Activated T-cell treated with anti-CD3 and anti-CD28 coated beads, Interleukin-2, amount 50 U/mL, for 1 hour (primary cell): Measurements from ENCODE around the gene BMS1.
"Not testable (repeated sequence)": the region's sequence is repeated elsewhere in the genome, so short reads cannot be mapped to it uniquely, and the experiment has no call there.

Experiments used
- DNase-seq: peaks from one replicate; pipeline ENCODE4 v3.0.0-alpha.2; 2020

BMS1 gene

GRCh38 chr10:42782446-42783180 is at the start of gene BMS1:
BMS1 (plus strand) TSS chr10:42782795; CDS start chr10:42784395, 1,600 bp downstream.
- DNase-seq, result peak; percentile 90

GRCh38 chr10:42734536-42734935 is 48.1 kb upstream of the BMS1 start:
- DNase-seq, result no peak

- DNase-seq, result no peak
Observed at GRCh38 chr10:42738679-42739078, 43.9 kb upstream of the BMS1 start.

- not testable (repeated sequence) for DNase-seq
Observed at GRCh38 chr10:42741536-42741935, 41.1 kb upstream of the BMS1 start.

DNA sequence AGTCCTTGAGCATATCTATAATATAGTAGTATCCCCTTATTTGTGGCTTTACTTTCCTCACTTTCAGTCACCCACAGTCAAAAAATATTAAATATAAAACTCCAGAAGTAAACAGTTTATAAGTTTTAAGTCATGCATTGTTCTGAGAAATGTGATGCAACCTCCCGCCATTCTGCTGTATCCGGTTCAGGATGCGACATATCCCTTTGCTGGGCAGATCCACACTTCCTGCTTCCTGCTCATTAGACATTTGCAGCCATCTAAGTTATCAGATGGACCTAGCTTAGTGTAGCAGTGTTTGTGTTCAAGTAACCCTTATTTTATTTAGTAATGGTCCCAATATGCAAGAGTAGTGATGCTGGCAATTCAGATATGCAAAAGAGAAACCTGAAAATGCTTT is 38.9 kb upstream of the BMS1 start:
- no peak for DNase-seq

GRCh38 chr10:42744134-42744701 is 38.4 kb upstream of the BMS1 start:
- no peak for DNase-seq

GRCh38 chr10:42753126-42753506 is 29.5 kb upstream of the BMS1 start:
- DNase-seq, result peak; percentile 78

- no peak for DNase-seq
Observed at GRCh38 chr10:42753507-42754154, 29.0 kb upstream of the BMS1 start.

DNA sequence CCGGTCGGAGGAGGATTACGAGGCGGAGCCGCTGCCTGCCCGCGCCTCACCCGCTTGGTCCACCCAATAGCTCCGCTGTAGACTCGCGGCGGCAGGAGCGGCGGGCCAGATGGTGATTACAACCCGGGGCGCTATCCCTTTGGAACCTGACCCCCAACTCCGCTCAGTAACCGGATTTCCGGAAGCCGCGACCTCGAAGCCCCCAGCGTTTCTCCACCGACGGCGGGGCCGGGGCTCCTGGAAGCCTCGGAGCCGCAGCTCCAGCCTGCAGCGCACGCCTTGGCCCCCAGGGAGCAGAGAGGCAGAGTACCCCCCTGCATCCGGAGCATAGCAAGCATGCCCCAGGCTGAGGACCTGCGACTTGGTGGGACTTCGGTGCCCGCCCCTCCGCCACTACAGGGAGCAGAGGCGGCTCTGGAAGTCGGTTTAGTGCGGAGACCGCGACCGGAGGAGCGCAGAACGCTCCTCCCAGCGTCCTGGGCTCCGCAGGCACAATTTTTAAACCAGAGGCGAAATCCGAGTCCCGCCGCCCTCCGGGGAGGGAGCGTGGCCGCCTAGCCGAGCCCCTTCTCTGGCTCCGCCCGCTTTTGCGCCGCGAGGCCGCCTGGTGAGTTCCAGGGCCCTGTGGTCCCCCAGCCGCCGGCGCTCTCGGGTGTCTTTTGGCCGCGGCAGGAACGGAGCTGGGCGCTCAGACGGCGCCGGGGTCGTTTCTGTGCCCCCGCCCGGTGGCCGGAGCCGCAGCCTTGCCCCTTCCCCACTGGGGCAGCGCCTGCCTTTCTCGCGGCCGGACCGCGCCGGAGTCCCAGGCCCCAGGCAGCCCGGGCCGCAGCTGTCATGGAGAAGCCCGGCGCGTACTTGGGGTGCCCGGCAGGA is 28.2 kb upstream of the BMS1 start:
- DNase-seq, result peak; percentile 42

DNA sequence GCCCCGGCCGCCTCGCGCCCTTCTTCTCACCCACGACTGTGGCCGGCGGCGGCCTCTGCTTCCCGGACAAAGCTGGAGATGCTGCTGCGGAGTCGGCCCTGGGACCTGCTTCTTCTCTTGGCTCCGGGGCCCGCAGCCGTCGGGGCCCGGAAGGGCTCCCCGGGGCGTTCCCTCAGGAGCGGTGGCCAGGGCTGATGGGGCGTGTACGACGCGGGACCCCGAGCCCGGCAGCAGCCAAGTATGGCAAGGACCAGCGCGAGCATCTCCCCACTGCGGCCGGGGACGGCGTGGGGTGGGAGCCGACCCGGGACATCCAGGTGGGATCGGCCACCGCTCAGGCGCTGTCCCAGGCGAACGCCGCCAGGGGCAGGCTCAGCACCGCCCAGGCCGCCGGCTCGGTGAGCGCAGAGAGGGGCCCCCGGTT is 27.6 kb upstream of the BMS1 start:
- no peak for DNase-seq

DNA sequence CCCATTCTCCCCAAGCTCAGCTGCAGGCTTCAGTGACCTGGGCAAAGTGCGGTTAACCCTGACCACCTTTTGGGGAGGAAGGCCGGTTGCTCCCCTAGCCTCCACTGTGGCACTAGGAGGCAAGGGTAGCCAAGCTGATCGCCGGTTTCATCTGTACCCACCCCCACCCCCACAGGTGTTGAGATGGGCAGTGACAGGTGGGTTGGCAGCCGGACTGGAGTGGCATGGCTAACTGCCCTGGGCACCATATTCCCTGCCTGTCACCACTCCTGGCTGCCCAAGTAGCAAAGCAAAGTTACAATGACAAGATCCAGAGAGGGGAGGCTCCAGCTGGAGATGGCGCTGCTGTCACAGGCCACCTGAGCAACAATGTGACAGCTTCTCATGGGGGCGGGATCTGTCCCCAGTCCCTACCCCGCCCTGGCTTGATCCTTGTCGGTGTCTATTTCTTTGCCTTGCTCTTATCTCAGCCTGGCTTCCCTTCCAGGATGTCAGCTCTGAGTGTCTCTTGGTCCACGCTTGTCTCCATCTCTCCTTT is 27.0 kb upstream of the BMS1 start:
- no peak for DNase-seq

DNA sequence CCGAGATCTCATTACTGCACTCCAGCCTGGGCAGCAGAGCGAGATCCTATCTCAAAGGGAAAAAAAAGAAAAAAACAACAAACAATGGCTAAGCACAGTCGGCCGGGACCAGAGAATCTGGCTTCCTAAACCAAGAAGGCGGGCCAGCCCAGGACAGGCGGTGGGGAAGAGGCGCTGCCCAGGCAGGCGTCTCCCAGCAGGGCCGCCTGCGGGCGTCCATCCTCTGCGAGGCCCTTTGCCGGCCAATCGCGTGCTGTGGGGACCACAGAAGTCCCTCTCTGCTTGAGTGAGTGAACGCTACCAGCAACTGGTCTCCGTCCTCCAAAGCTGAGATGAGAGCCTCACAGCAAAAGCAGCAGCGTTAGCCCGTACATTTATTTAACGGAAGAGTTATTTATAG is 14.7 kb upstream of the BMS1 start:
- no peak for DNase-seq

GRCh38 chr10:42768581-42769152 is 13.9 kb upstream of the BMS1 start:
- no peak for DNase-seq

- DNase-seq, result no peak
Observed at GRCh38 chr10:42769173-42769572, 13.4 kb upstream of the BMS1 start.

DNA sequence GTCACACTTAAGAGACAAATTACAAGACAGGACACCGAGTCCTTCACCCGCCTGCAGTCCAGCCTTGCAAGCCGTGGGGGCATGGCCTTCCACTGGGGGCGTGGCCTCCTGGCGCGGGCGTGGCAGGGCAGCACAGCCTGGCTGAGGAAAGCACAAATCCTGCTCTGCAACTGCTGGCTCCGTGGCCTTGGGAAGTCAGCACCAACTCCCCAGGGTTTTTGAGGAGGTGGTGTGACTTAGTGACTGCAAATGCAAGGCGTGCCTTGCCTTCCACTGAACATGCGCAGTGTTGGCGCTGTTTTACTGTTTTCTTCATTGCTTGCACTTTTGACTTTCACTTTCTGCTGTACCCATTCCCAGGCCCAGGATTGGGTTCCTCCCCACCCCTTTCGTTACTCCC is 12.9 kb upstream of the BMS1 start:
- no peak for DNase-seq

DNA sequence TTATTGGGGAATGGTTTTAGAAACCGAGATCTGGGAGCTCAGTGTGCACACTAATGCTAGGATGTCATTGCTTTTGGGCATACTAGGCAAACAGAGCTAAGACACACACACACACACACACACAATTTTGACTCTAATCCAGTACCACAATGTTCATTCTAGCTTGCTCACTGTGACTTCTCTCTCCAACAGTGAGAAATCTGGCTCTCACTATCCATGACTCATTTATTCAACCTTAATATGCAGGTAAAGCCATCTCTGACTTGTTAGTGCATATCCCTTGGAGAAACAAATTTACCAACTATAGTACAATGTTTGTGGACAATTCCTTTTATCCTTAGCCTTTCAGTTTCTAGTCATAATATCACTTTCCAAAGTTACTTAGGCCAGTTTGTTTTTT is 5.9 kb upstream of the BMS1 start:
- no peak for DNase-seq

- DNase-seq, result no peak
Observed at GRCh38 chr10:42780456-42780855, 2.1 kb upstream of the BMS1 start.

- DNase-seq, result no peak
Observed at GRCh38 chr10:42781893-42782445, 626 bp upstream of the BMS1 start.

DNA sequence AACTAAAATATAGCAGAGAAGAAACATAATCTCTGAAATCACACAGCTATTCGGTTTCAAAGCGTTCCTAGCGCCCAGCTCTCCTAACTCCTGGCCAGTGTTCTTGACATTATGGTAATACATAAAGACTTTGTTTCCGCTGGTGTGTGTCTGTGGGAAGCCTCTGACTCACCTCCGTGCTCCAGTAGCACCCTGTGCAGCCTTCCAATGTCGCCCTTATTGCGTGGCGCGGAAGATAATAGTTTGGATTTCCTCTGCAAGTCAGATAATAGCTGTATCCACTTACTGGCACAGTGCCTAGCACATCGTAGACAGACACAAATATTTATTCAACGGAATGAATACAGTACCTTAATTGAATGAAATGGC is 570 bp downstream of the BMS1 start:
- peak; percentile 29 for DNase-seq

- DNase-seq, result no peak
Observed at GRCh38 chr10:42785759-42786158, 3.2 kb downstream of the BMS1 start.

DNA sequence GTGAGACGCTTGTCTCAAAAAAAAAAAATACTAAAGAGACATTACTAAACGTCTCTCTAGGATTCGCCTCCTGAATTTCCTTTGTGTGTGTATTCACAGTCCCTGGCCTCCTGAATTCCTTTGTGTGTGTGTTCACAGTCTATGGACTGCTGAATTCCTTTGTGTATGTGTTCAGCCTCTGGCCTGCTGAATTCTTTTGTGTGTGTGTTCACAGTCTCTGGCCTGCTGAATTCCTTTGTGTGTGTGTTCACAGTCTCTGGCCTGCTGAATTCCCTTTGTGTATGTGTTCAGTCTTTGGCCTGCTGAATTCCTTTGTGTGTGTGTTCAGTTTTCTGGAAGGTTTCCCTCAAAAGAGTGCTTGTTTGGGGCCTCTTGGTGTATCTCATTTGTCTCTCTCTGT is 8.2 kb downstream of the BMS1 start:
- DNase-seq, result no peak

GRCh38 chr10:42795701-42796100 is 13.1 kb downstream of the BMS1 start:
- DNase-seq, result no peak
